ENCODE results near the gene PPFIA4.

DNA sequence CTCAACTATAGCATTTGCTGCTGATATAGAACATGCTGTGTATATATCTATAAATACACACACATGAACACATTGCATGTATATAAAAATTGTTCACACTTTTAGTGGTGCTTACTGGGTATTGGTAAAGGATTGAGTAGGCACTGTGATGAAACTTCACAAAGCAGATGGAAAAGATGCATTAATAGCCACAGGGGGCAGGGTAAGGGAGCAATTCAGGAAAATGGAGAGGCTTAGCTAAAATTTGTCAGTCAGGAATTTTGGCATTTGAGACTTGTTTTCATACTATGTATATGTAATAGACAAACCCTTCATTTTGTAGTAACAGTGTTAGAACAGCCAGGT lies 633 bp upstream of the PPFIA4 start:
- TF ChIP-seq, protein P1, sequence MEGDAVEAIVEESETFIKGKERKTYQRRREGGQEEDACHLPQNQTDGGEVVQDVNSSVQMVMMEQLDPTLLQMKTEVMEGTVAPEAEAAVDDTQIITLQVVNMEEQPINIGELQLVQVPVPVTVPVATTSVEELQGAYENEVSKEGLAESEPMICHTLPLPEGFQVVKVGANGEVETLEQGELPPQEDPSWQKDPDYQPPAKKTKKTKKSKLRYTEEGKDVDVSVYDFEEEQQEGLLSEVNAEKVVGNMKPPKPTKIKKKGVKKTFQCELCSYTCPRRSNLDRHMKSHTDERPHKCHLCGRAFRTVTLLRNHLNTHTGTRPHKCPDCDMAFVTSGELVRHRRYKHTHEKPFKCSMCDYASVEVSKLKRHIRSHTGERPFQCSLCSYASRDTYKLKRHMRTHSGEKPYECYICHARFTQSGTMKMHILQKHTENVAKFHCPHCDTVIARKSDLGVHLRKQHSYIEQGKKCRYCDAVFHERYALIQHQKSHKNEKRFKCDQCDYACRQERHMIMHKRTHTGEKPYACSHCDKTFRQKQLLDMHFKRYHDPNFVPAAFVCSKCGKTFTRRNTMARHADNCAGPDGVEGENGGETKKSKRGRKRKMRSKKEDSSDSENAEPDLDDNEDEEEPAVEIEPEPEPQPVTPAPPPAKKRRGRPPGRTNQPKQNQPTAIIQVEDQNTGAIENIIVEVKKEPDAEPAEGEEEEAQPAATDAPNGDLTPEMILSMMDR (optimal IDR thresholded peaks at IDR 0.05 in 1 of 3, IDR thresholded peaks at IDR 0.05 in 1 of 3, conservative IDR thresholded peaks at IDR 0.05 in 1 of 3; ENCODE audit: extremely low read depth in 1 of 3, insufficient read depth in 2 of 3, low read length in 3 of 3) = no peak
- TF ChIP-seq EZH2 (IDR thresholded peaks at IDR 0.05; ENCODE audit: low read length) = no peak
